Measurements from ENCODE around the gene CELF4.

CELF4 gene

DNA sequence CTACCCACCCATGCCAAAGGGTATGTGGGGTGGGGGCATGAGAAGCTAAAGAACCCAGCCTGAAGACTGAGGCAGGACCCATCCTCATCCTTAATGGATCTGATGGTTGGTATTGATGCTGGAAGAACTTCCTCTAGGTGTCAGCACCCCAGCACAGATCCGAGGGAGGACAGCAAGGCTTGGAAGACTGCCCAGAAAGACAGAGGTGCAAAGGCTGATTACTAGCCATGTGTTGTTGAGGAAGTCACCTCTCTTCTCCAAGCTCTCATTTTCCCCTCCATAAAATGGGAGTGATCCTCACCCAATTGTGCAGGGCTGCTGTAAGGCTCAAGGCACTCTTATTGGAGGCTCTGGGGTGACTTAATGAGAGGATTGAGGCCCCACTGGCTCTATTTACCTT, 256.5 kb downstream of the CELF4 start:
- Histone ChIP-seq H3K27me3 (no peaks in the 10 kb centered on the region), H3K4me1 (no peaks in the 10 kb centered on the region), H3K36me3 (no peaks in the 10 kb centered on the region), H3K9me3 (no peaks in the 10 kb centered on the region), H3K4me3 (ENCODE audit: low read depth, low read length) (no peak overlapping the region)
- DNase-seq: no peak
- no peak for TF ChIP-seq CTCF (IDR thresholded peaks at IDR 0.05; ENCODE audit: low read depth, low read length)

DNA sequence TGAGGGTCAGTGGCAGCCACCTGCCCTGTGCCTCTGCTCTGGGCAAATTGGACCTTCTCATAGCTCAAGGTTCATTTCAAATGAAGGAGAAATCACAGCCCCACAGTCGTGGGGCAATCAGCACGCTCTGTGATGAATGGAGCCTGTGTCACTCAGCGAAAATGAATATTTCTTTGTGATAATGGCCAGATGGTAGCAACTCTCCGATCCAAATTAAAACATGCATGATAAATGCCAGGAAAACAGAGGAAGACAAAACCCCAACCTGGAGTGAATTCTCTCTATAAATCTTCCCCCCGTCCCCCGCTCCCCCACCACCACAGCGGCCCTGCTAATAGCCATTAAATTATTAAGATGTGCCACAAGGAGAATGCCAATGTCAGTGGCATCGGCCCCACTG, 258.4 kb downstream of the CELF4 start:
- no peak overlapping the region for H3K4me3 ChIP-seq (ENCODE audit: low read depth, low read length)
- H3K36me3 ChIP-seq: no peaks in the 10 kb centered on the region
- H3K27me3 ChIP-seq: no peaks in the 10 kb centered on the region
- no peak for DNase-seq
- no peak for TF ChIP-seq CTCF (IDR thresholded peaks at IDR 0.05; ENCODE audit: low read depth, low read length)
- H3K9me3 ChIP-seq: no peaks in the 10 kb centered on the region
- H3K4me1 ChIP-seq: no peaks in the 10 kb centered on the region

DNA sequence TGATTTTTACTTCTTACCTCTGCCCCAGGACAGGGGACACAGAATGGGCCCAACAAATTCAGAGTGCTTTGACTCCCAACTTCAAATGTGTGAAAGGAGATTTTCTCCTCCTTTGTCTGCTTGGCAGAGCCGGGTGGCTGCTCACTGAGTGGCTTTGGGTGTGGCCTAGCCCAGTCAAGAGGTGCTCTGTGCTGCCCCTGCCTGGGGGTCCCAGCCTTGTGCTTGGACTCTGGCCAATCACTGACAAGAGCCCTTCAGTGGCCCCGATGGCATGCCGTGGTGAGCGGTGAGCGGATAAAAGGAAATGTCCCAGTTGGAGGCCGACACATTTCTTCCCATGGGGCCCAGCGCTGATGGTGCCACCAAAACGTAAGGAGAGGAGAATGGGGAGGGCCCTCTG, 259.2 kb downstream of the CELF4 start:
- H3K4me3 ChIP-seq (ENCODE audit: low read depth, low read length): no peak overlapping the region
- H3K4me1 ChIP-seq: no peaks in the 10 kb centered on the region
- no peaks in the 10 kb centered on the region for H3K27me3 ChIP-seq
- TF ChIP-seq CTCF (IDR thresholded peaks at IDR 0.05; ENCODE audit: low read depth, low read length): no peak
- no peak for DNase-seq
- H3K36me3 ChIP-seq: no peaks in the 10 kb centered on the region
- H3K9me3 ChIP-seq: no peaks in the 10 kb centered on the region

DNA sequence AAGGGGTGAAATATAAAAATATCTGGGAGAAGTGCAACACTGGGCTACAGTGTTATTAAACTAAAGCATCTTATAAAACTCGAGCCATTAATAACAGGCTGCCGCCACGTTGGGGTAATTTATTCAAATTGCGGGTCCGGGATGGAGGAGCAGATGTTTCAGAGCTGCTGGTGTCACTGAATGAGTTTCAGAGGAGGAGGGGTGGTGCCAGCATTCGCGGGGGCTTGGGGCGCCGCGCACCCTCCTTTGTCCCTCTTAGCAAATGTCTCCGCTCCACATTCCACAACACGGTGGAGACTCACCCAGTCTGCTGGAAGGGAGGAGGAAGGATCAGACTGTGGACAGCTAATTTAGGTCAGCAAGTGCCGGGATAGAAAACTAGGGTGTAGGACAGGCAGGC, 260.5 kb downstream of the CELF4 start:
- Histone ChIP-seq H3K36me3 (no peaks in the 10 kb centered on the region), H3K9me3 (no peaks in the 10 kb centered on the region), H3K27me3 (no peaks in the 10 kb centered on the region), H3K4me3 (ENCODE audit: low read depth, low read length) (no peak overlapping the region), H3K4me1 (no peaks in the 10 kb centered on the region; the same call in 1 of the 2 replicates)
- TF ChIP-seq CTCF (IDR thresholded peaks at IDR 0.05; ENCODE audit: low read depth, low read length): no peak
- no peak for DNase-seq

- Histone ChIP-seq H3K4me3 (ENCODE audit: low read depth, low read length) (no peak overlapping the region), H3K36me3 (no peaks in the 10 kb centered on the region), H3K27me3 (no peaks in the 10 kb centered on the region), H3K4me1 (peaks cover 6% of the 10 kb centered on the region), H3K9me3 (no peaks in the 10 kb centered on the region)
- DNase-seq: no peak
- no peak for TF ChIP-seq CTCF (IDR thresholded peaks at IDR 0.05; ENCODE audit: low read depth, low read length)
Measured at GRCh38 chr18:37304012-37304680, 261.5 kb downstream of the CELF4 start.

- Histone ChIP-seq H3K9me3 (no peaks in the 10 kb centered on the region), H3K4me3 (ENCODE audit: low read depth, low read length) (no peak overlapping the region), H3K4me1 (peaks cover 13% of the 10 kb centered on the region), H3K27me3 (no peaks in the 10 kb centered on the region), H3K36me3 (no peaks in the 10 kb centered on the region)
- DNase-seq: no peak
- TF ChIP-seq CTCF (IDR thresholded peaks at IDR 0.05; ENCODE audit: low read depth, low read length): no peak
Measured at GRCh38 chr18:37303009-37303408, 262.6 kb downstream of the CELF4 start.
